AG09309 (cell line): ENCODE data around the gene SLC44A5.

ENCODE experiments used
- DNase-seq: peaks from one replicate; pipeline ENCODE4 v3.0.0-alpha.2; 2010; ENCODE audit warnings: low read depth
- H3K4me3 ChIP-seq: 2 replicates; pipeline ENCODE4 v1.5.1; 2011; ENCODE audit warnings: mild to moderate bottlenecking, low read depth, low read length, moderate library complexity; ENCODE audit not compliant: control insufficient read depth
- CTCF ChIP-seq: IDR thresholded peaks from 2 replicates; pipeline ENCODE4 v1.5.1; 2011; ENCODE audit warnings: mild to moderate bottlenecking, low read depth, low read length, inconsistent platforms; ENCODE audit not compliant: insufficient read depth, control insufficient read depth; ENCODE audit errors: missing control alignments

Gene SLC44A5

GRCh38 chr1:75518686-75519085 is 92.2 kb downstream of the SLC44A5 start:
- no peak overlapping the region for H3K4me3 ChIP-seq
- DNase-seq: no peak
- TF ChIP-seq CTCF: no peak

- TF ChIP-seq CTCF: no peak
- DNase-seq: no peak
- H3K4me3 ChIP-seq: no peak overlapping the region
These were observed 96.6 kb downstream of the SLC44A5 start for GRCh38 chr1:75514270-75514669.

GRCh38 chr1:75506976-75507375 is 103.9 kb downstream of the SLC44A5 start:
- DNase-seq: no peak
- TF ChIP-seq CTCF: no peak
- H3K4me3 ChIP-seq: no peak overlapping the region

GRCh38 chr1:75503221-75503974 is 107.5 kb downstream of the SLC44A5 start:
- no peak overlapping the region for H3K4me3 ChIP-seq
- DNase-seq: no peak
- no peak for TF ChIP-seq CTCF

- DNase-seq: no peak
- no peak for TF ChIP-seq CTCF
- H3K4me3 ChIP-seq: no peak overlapping the region
These were observed 108.1 kb downstream of the SLC44A5 start for GRCh38 chr1:75502776-75503175.

- H3K4me3 ChIP-seq: no peak overlapping the region
- no peak for DNase-seq
- no peak for TF ChIP-seq CTCF
These were observed 109.2 kb downstream of the SLC44A5 start for GRCh38 chr1:75501577-75502295.
